T-helper 1 cell (primary cell): ENCODE data around the gene DDI2.

Experiments
- DNase-seq, 5 donors: peaks; one replicate each; pipeline ENCODE4 v3.0.0-alpha.2; 2012 to 2020

DDI2 gene

GRCh38 chr1:15704526-15705183 lies 87.4 kb downstream of the DDI2 start:
- no peak for DNase-seq

GRCh38 chr1:15705184-15705566 lies 87.9 kb downstream of the DDI2 start:
- DNase-seq: no peak

DNA sequence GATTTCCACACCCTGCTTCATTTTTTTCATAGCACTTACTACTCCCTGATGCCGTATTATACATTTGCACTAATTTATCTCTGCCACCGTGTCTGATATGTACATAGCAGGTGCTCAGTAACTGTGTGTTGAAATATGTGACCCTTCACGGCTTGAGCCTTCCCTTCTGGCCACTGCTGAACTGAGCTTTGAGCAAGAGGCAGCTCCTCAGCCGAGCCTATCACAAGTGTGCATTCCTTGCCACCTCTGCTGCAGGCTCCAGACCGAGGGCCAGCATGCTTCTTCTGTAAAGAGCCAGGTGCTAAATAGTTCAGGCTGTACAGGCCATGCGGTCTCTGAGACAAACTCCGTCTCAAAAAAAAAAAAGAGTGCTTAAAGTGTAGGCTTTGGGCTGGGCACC lies 89.5 kb downstream of the DDI2 start:
- DNase-seq: no peak

DNA sequence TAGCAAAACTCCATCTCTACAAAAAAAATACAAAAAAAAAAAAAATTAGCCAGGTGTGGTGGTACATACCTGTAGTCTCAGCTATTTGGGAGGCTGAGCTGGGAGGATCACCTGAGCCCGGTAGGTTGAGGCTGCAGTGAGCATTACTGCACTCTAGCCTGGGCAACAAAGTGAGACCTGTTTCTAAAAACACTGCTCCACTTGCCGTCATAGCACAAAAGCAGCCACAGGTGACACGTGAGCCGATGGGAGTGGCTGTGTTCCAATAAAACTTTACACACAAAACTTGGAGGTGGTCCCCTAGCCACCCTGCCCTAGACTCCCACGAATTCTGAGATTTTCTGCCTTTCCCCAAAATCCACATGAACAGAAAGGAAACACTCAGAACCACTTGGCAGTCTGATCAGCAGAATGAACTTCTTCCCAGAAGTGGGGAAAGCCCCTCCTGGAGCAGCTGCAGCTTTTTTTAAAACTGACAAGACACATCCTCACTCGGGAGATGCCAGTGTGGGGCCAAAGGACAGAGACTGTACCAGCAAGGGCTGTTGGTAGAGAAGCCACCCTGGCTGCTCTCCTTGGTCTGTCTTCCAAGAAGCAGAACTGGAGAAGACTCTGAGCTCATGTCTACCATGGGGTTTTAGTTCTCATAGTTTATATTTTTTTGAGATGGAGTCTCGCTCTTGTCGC lies 90.1 kb downstream of the DDI2 start:
- DNase-seq: no peak

- DNase-seq: no peak
These were observed 91.4 kb downstream of the DDI2 start for GRCh38 chr1:15708486-15709137.

- DNase-seq: no peak
These were observed 92.0 kb downstream of the DDI2 start for GRCh38 chr1:15709226-15709625.

GRCh38 chr1:15712168-15712567 lies 94.9 kb downstream of the DDI2 start:
- DNase-seq: no peak

- no peak for DNase-seq
These were observed 97.3 kb downstream of the DDI2 start for GRCh38 chr1:15714406-15715136.

GRCh38 chr1:15717418-15718125 lies 100.3 kb downstream of the DDI2 start:
- DNase-seq: no peak

GRCh38 chr1:15718199-15718601 lies 100.9 kb downstream of the DDI2 start:
- no peak for DNase-seq
